HG03575 (cell line): Measurements from ENCODE around the gene PRAMEF25.
"Not testable (repeated sequence)": the region's sequence is repeated elsewhere in the genome, so short reads cannot be mapped to it uniquely, and the experiment has no call there.

Experiments
- ATAC-seq: cut with Tn5 transposase; IDR thresholded peaks from one replicate; pipeline ENCODE4 v1.9.1; 2021; ENCODE audit not compliant: unreplicated experiment, insufficient number of reproducible peaks, low FRiP score; ENCODE audit errors: extremely low read depth

Gene PRAMEF25

DNA sequence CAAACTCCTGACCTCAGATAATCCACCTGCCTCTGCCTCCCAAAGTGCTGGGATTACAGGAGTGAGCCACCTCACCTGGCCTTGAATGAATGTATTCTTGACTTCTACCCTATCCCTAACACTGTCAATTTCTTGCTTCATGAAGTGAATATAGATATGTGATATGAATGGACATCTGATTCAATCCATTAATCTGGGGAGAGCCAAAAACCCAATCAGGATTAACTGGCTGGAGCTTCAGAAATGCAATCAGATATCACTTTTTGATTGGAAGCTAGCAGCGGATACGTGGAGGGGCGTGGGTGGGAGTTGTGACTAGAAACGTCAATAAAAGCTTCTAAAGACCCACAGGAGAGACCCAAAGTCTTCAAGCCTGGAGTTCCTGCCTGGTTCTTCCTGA, at the start of gene PRAMEF25:
Gene PRAMEF25, plus strand, starts transcription at position 301 of the 400 bp plus-strand sequence. CDS start 2,920 bp downstream, outside the sequence.
- not testable (repeated sequence) for ATAC-seq

GRCh38 chr1:13056475-13056874, 14.1 kb upstream of the PRAMEF25 start, which contains the start of gene PRAMEF27:
Gene PRAMEF27, minus strand, starts transcription at chr1:13056575. Its CDS starts 2,916 bp downstream, at chr1:13053659.
- not testable (repeated sequence) for ATAC-seq

- not testable (repeated sequence) for ATAC-seq
These were observed 46.2 kb downstream of the PRAMEF25 start, which contains the start of gene HNRNPCL2 for GRCh38 chr1:13116754-13117153. Gene HNRNPCL2, minus strand, starts transcription at chr1:13116854. Its CDS starts 454 bp downstream, at chr1:13116400.
